ENCODE measurements around the gene BCL7C. TPM values are rescaled to one million over a fixed set of nuclear protein-coding genes. Genes with fewer than 3 reads are reported as not detected.

BCL7C gene
- total RNA-seq, 2 experiments from 2014 or later: 25.6 to 25.7 TPM

GRCh38 chr16:30902029-30902972 is 8.4 kb upstream of the BCL7C start:
- ChIA-PET POLR2A (interaction anchor here (0.5 to 2.7 kb wide), 11 partner anchors 10 to 976 kb away, joined by 3 to 14 read pairs (median 3); partner anchors contain the start of gene KCTD13), CTCF (interaction anchor here (0.6 to 4.8 kb wide), 36 partner anchors 10 to 240 kb away, joined by 3 to 164 read pairs (median 4); partner anchors contain the start of genes BCL7C and PHKG2)
- Mint-ChIP-seq H3K27me3 (no peaks in the 10 kb centered on the region), H3K9me3 (no peaks in the 10 kb centered on the region), H3K4me3 (peak overlapping the region; percentile 93), H3K36me3 (no peaks in the 10 kb centered on the region), H3K27ac (peak overlapping the region; percentile 95), H3K4me1 (ENCODE audit: low read depth) (peaks cover 27% of the 10 kb centered on the region)
- DNase-seq: peak; percentile 69
- intact Hi-C loops (cut with micrococcal nuclease): loop anchor here (1.0 to 2.0 kb wide), 3 partner anchors 20 to 58 kb away; no protein-coding TSS in a partner anchor

- no peak for DNase-seq
- H3K9me3 Mint-ChIP-seq: no peaks in the 10 kb centered on the region
- ChIA-PET CTCF (interaction anchor here (0.6 to 4.8 kb wide), 32 partner anchors 9 to 240 kb away, joined by 3 to 164 read pairs (median 4); partner anchors contain the start of gene BCL7C), POLR2A (interaction anchor here (0.6 to 2.7 kb wide), 9 partner anchors 9 to 126 kb away, joined by 3 to 14 read pairs (median 5); no protein-coding TSS in a partner anchor)
- H3K4me1 Mint-ChIP-seq (ENCODE audit: low read depth): peaks cover 34% of the 10 kb centered on the region
- no peaks in the 10 kb centered on the region for H3K36me3 Mint-ChIP-seq
- intact Hi-C loops (cut with micrococcal nuclease): loop anchor here (1.0 to 2.0 kb wide), 3 partner anchors 21 to 57 kb away; no protein-coding TSS in a partner anchor
- H3K4me3 Mint-ChIP-seq: peak overlapping the region; percentile 65
- H3K27ac Mint-ChIP-seq: peak overlapping the region; percentile 38
- no peaks in the 10 kb centered on the region for H3K27me3 Mint-ChIP-seq
Measured at GRCh38 chr16:30901201-30902028, 7.5 kb upstream of the BCL7C start.

- ChIA-PET CTCF (interaction anchor here (1.1 to 4.8 kb wide), 8 partner anchors 8 to 98 kb away, joined by 3 to 164 read pairs (median 22); partner anchors contain the start of gene BCL7C), POLR2A (interaction anchor here (1.4 to 2.7 kb wide), 3 partner anchors 25 to 96 kb away, joined by 3 to 14 read pairs (median 5); no protein-coding TSS in a partner anchor)
- intact Hi-C loops (cut with micrococcal nuclease): no loop called here
- Mint-ChIP-seq H3K27ac (no peak overlapping the region), H3K4me3 (no peak overlapping the region), H3K4me1 (ENCODE audit: low read depth) (peaks cover 41% of the 10 kb centered on the region), H3K27me3 (no peaks in the 10 kb centered on the region), H3K36me3 (no peaks in the 10 kb centered on the region), H3K9me3 (no peaks in the 10 kb centered on the region)
- DNase-seq: no peak
Measured at GRCh38 chr16:30900588-30900987, 6.7 kb upstream of the BCL7C start.

GRCh38 chr16:30899794-30900193 is 5.9 kb upstream of the BCL7C start:
- Mint-ChIP-seq H3K27ac (no peak overlapping the region), H3K4me3 (no peak overlapping the region), H3K36me3 (no peaks in the 10 kb centered on the region), H3K9me3 (no peaks in the 10 kb centered on the region), H3K4me1 (ENCODE audit: low read depth) (peaks cover 43% of the 10 kb centered on the region), H3K27me3 (no peaks in the 10 kb centered on the region)
- no peak for DNase-seq
- CTCF ChIA-PET: interaction anchor here (0.6 to 4.8 kb wide), 4 partner anchors 24 to 192 kb away, joined by 3 to 164 read pairs (median 30); no protein-coding TSS in a partner anchor
- POLR2A ChIA-PET: interaction anchor here (2.7 kb wide), 1 partner anchor 26 kb away, joined by 14 read pairs; no protein-coding TSS in a partner anchor
- intact Hi-C loops (cut with micrococcal nuclease): no loop called here

- Mint-ChIP-seq H3K27me3 (no peaks in the 10 kb centered on the region), H3K27ac (peak overlapping the region; percentile 65), H3K4me3 (peak overlapping the region; percentile 57), H3K36me3 (peaks cover 2% of the 10 kb centered on the region), H3K9me3 (no peaks in the 10 kb centered on the region), H3K4me1 (ENCODE audit: low read depth) (peaks cover 46% of the 10 kb centered on the region)
- intact Hi-C loops (cut with micrococcal nuclease): loop anchor here (1.0 to 2.0 kb wide), 2 partner anchors 25 to 46 kb away; no protein-coding TSS in a partner anchor
- peak; percentile 89 for DNase-seq
- ChIA-PET CTCF (interaction anchor here (0.9 to 3.8 kb wide), 2 partner anchors 23 to 52 kb away, joined by 3 to 21 read pairs; no protein-coding TSS in a partner anchor), POLR2A (interaction anchor here (0.8 to 1.3 kb wide), 2 partner anchors 8 to 22 kb away, joined by 3 read pairs; no protein-coding TSS in a partner anchor)
Measured at GRCh38 chr16:30896889-30897733, 3.2 kb upstream of the BCL7C start.

- Mint-ChIP-seq H3K27ac (peak within 1 kb of the TSS; percentile 65), H3K36me3 (peaks cover 4% of the 10 kb centered on the region), H3K9me3 (no peaks in the 10 kb centered on the region), H3K4me1 (ENCODE audit: low read depth) (peaks cover 45% of the 10 kb centered on the region), H3K27me3 (no peaks in the 10 kb centered on the region), H3K4me3 (peak within 1 kb of the TSS; percentile 57)
- ChIA-PET POLR2A (interaction anchor here (0.8 to 1.0 kb wide), 2 partner anchors 22 to 283 kb away, joined by 3 read pairs; partner anchors contain the start of gene FUS), CTCF (interaction anchor here (0.9 to 3.8 kb wide), 2 partner anchors 22 to 52 kb away, joined by 3 to 21 read pairs; no protein-coding TSS in a partner anchor)
- intact Hi-C loops (cut with micrococcal nuclease): loop anchor here (2.0 kb wide), 1 partner anchor 46 kb away; no protein-coding TSS in a partner anchor
- no peak for DNase-seq
Measured at GRCh38 chr16:30896261-30896888, 2.5 kb upstream of the BCL7C start, which contains the start of gene CTF1. TSS of gene CTF1 (plus strand) at chr16:30896614. CDS start at chr16:30896644, 30 bp downstream.

- Mint-ChIP-seq H3K27me3 (no peaks in the 10 kb centered on the region), H3K36me3 (peaks cover 6% of the 10 kb centered on the region), H3K4me1 (ENCODE audit: low read depth) (peaks cover 40% of the 10 kb centered on the region), H3K27ac (no peak overlapping the region), H3K4me3 (peak overlapping the region; percentile 49), H3K9me3 (no peaks in the 10 kb centered on the region)
- CTCF ChIA-PET: interaction anchor here (0.9 to 3.8 kb wide), 2 partner anchors 21 to 51 kb away, joined by 3 to 21 read pairs; no protein-coding TSS in a partner anchor
- DNase-seq: no peak
- intact Hi-C loops (cut with micrococcal nuclease): loop anchor here (2.0 kb wide), 3 partner anchors 19 to 51 kb away; no protein-coding TSS in a partner anchor
- POLR2A ChIA-PET: interaction anchor here (1.0 kb wide), 1 partner anchor 284 kb away, joined by 3 read pairs; the partner anchor contains the start of gene FUS
Measured at GRCh38 chr16:30895627-30896260, 1.9 kb upstream of the BCL7C start.

GRCh38 chr16:30894540-30895368 is 877 bp upstream of the BCL7C start:
- POLR2A ChIA-PET: interaction anchor here (0.9 kb wide), 1 partner anchor 50 kb away, joined by 3 read pairs; no protein-coding TSS in a partner anchor
- CTCF ChIA-PET: no interaction called here
- no peaks in the 10 kb centered on the region for H3K27me3 Mint-ChIP-seq

GRCh38 chr16:30893417-30893743 is 497 bp downstream of the BCL7C start:
- Mint-ChIP-seq H3K27ac (peak overlapping the region; percentile 74), H3K27me3 (no peaks in the 10 kb centered on the region), H3K9me3 (no peaks in the 10 kb centered on the region), H3K4me3 (peak overlapping the region; percentile 85), H3K36me3 (peaks cover 14% of the 10 kb centered on the region), H3K4me1 (ENCODE audit: low read depth) (peaks cover 38% of the 10 kb centered on the region)
- intact Hi-C loops (cut with micrococcal nuclease): no loop called here
- peak; percentile 34 for DNase-seq
- ChIA-PET POLR2A (interaction anchor here (0.9 to 1.7 kb wide), 3 partner anchors 9 to 48 kb away, joined by 3 to 6 read pairs (median 3); no protein-coding TSS in a partner anchor), CTCF (interaction anchor here (1.2 to 3.3 kb wide), 3 partner anchors 9 to 49 kb away, joined by 3 to 30 read pairs (median 17); no protein-coding TSS in a partner anchor)

More at GRCh38 chr16:30894540-30895368, 877 bp upstream of the BCL7C start:
- intact Hi-C loops (cut with micrococcal nuclease): loop anchor here (2.0 kb wide), 2 partner anchors 18 to 50 kb away; no protein-coding TSS in a partner anchor
- peak overlapping the region; percentile 71 for H3K4me3 Mint-ChIP-seq
- peak overlapping the region; percentile 68 for H3K27ac Mint-ChIP-seq
- DNase-seq: no peak
- H3K9me3 Mint-ChIP-seq: no peaks in the 10 kb centered on the region
- H3K36me3 Mint-ChIP-seq: peaks cover 7% of the 10 kb centered on the region
- peaks cover 38% of the 10 kb centered on the region for H3K4me1 Mint-ChIP-seq (ENCODE audit: low read depth)
